SK-N-SH treated with all-trans-retinoic acid at 6 μM for 48 hours (cell line): ENCODE measurements around the gene SASH1.

Experiments
- ATAC-seq: fragments of 200-7000 bp; cut with Tn5 transposase; 3 replicates; pipeline ENCODE4 v1.9.1; 2020; ENCODE audit warnings: mild to moderate bottlenecking, moderate library complexity
- ARNTL ChIP-seq: fragments of 450-650 bp; formaldehyde crosslinking; IDR thresholded peaks from 2 replicates; pipeline ENCODE4 v1.5.0; 2020; ENCODE audit warnings: low read depth, mild to moderate bottlenecking, moderate library complexity, borderline replicate concordance
- BACH2 ChIP-seq: fragments of 250-450 bp; sonication (Bioruptor Pico); IDR thresholded peaks from 2 replicates; pipeline ENCODE4 v1.9.0; 2021; ENCODE audit warnings: mild to moderate bottlenecking, borderline replicate concordance
- CSDC2 ChIP-seq: fragments of 250-450 bp; sonication (Bioruptor Pico); IDR thresholded peaks from 2 replicates; pipeline ENCODE4 v1.5.0; 2020; ENCODE audit warnings: mild to moderate bottlenecking, moderate library complexity
- ESRRG ChIP-seq: fragments of 250-450 bp; sonication (Bioruptor Pico); IDR thresholded peaks from 2 replicates; pipeline ENCODE4 v1.6.1; 2021; ENCODE audit warnings: mild to moderate bottlenecking
- GLIS3 ChIP-seq: fragments of 250-450 bp; sonication (Bioruptor Pico); IDR thresholded peaks from 2 replicates; pipeline ENCODE4 v1.5.0; 2020; ENCODE audit warnings: mild to moderate bottlenecking, moderate library complexity
- ISL1 ChIP-seq: fragments of 250-450 bp; sonication (Bioruptor Pico); IDR thresholded peaks from 2 replicates; pipeline ENCODE4 v2.1.2; 2022; ENCODE audit warnings: mild to moderate bottlenecking, moderate library complexity
- OSR1 ChIP-seq: fragments of 250-450 bp; sonication (Bioruptor Pico); IDR thresholded peaks from 2 replicates; pipeline ENCODE4 v1.8.0; 2022; ENCODE audit warnings: moderate library complexity, mild to moderate bottlenecking, inconsistent platforms
- PPARA ChIP-seq: fragments of 250-450 bp; sonication (Bioruptor Pico); IDR thresholded peaks from 2 replicates; pipeline ENCODE4 v1.5.0; 2020; ENCODE audit warnings: mild to moderate bottlenecking, borderline replicate concordance
- RARB ChIP-seq: fragments of 250-450 bp; sonication (Bioruptor Pico); IDR thresholded peaks from 2 replicates; pipeline ENCODE4 v1.8.0; 2021; ENCODE audit warnings: mild to moderate bottlenecking, moderate library complexity
- SNAI2 ChIP-seq: fragments of 250-450 bp; sonication (Bioruptor Pico); IDR thresholded peaks from 2 replicates; pipeline ENCODE4 v1.5.0; 2020; ENCODE audit warnings: mild to moderate bottlenecking, moderate library complexity
- TCF4 ChIP-seq: fragments of 250-450 bp; sonication (Bioruptor Pico); IDR thresholded peaks from 2 replicates; pipeline ENCODE4 v1.8.0; 2021; ENCODE audit warnings: mild to moderate bottlenecking, moderate library complexity, borderline replicate concordance
- TOX ChIP-seq: fragments of 250-450 bp; sonication (Bioruptor Pico); IDR thresholded peaks from 2 replicates; pipeline ENCODE4 v1.8.0; 2021; ENCODE audit warnings: mild to moderate bottlenecking, moderate library complexity, borderline replicate concordance
- ZC3H10 ChIP-seq: fragments of 250-450 bp; sonication (Bioruptor Pico); IDR thresholded peaks from 2 replicates; pipeline ENCODE4 v1.5.1; 2021; ENCODE audit warnings: mild to moderate bottlenecking, moderate library complexity
- ZFP3 ChIP-seq: fragments of 250-450 bp; sonication (Bioruptor Pico); IDR thresholded peaks from 2 replicates; pipeline ENCODE4 v1.5.0; 2020; ENCODE audit warnings: mild to moderate bottlenecking, moderate library complexity
- ZFP30 ChIP-seq: fragments of 450-650 bp; formaldehyde crosslinking; IDR thresholded peaks from 2 replicates; pipeline ENCODE4 v1.5.0; 2022; ENCODE audit warnings: mild to moderate bottlenecking, moderate library complexity
- ZNF565 ChIP-seq: fragments of 450-650 bp; formaldehyde crosslinking; conservative IDR thresholded peaks from 2 replicates; pipeline ENCODE4 v1.5.0; 2020; ENCODE audit warnings: low read depth, mild to moderate bottlenecking, moderate library complexity
- ZNF70 ChIP-seq: fragments of 450-650 bp; formaldehyde crosslinking; IDR thresholded peaks from 2 replicates; pipeline ENCODE4 v1.5.0; 2020; ENCODE audit warnings: mild to moderate bottlenecking, moderate library complexity
- ZNF8 ChIP-seq: fragments of 450-650 bp; formaldehyde crosslinking; IDR thresholded peaks from 2 replicates; pipeline ENCODE4 v1.5.0; 2020; ENCODE audit warnings: mild to moderate bottlenecking, moderate library complexity
- TF ChIP-seq, protein P1 (sequence below): fragments of 250-450 bp; sonication (Bioruptor Pico); IDR thresholded peaks from 2 replicates; pipeline ENCODE4 v1.5.0; 2020; ENCODE audit warnings: mild to moderate bottlenecking, moderate library complexity
- TF ChIP-seq, protein P2 (sequence below): fragments of 250-450 bp; sonication (Bioruptor Pico); IDR thresholded peaks from 2 replicates; pipeline ENCODE4 v1.5.1; 2021; ENCODE audit warnings: mild to moderate bottlenecking, moderate library complexity
- TF ChIP-seq, protein P3 (sequence below): fragments of 250-450 bp; sonication (Bioruptor Pico); IDR thresholded peaks from 2 replicates; pipeline ENCODE4 v1.8.0; 2020; ENCODE audit warnings: mild to moderate bottlenecking, moderate library complexity, borderline replicate concordance
- TF ChIP-seq, protein P4 (sequence below): fragments of 250-450 bp; sonication (Bioruptor Pico); IDR thresholded peaks from 2 replicates; pipeline ENCODE4 v1.5.1; 2020; ENCODE audit warnings: low read depth, mild to moderate bottlenecking, moderate library complexity

The SASH1 gene

DNA sequence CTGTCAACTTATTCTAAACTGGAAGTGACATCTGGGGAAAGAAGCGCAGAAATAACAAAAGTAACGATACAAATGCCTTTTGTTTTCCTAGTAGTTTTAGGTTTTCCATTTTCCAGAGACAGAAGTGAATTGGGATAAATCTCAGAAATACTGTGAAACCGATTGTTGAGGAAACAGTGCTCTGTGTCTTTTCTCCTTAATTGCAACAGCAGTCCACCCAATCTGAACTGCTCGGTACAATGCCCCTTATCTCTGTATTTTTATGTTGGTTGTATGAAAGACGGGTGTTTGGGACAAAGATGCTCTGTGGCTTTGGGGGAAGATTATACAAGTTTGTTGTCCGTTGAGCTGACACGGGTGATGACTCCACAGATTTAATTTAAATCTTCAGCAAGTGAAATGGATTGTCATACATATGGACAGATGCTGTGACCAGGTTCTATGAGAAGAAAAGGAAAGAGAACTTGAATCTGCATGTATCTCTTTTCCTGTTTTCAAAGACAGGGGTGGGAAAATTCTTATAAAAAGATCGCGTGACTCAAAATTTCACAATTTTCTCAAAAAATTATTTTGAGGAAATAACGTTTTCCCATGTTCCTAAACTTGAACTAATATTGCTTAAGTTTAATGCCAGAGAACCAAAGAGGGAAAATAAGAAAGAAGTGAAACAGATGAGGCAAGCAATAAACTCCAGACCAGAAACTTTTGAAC is 41.2 kb downstream of the SASH1 start:
- no peak for TF ChIP-seq ESRRG (CRISPR knock-in tag)
- no peak for TF ChIP-seq ZNF565 (CRISPR knock-in tag)
- TF ChIP-seq, protein P1, sequence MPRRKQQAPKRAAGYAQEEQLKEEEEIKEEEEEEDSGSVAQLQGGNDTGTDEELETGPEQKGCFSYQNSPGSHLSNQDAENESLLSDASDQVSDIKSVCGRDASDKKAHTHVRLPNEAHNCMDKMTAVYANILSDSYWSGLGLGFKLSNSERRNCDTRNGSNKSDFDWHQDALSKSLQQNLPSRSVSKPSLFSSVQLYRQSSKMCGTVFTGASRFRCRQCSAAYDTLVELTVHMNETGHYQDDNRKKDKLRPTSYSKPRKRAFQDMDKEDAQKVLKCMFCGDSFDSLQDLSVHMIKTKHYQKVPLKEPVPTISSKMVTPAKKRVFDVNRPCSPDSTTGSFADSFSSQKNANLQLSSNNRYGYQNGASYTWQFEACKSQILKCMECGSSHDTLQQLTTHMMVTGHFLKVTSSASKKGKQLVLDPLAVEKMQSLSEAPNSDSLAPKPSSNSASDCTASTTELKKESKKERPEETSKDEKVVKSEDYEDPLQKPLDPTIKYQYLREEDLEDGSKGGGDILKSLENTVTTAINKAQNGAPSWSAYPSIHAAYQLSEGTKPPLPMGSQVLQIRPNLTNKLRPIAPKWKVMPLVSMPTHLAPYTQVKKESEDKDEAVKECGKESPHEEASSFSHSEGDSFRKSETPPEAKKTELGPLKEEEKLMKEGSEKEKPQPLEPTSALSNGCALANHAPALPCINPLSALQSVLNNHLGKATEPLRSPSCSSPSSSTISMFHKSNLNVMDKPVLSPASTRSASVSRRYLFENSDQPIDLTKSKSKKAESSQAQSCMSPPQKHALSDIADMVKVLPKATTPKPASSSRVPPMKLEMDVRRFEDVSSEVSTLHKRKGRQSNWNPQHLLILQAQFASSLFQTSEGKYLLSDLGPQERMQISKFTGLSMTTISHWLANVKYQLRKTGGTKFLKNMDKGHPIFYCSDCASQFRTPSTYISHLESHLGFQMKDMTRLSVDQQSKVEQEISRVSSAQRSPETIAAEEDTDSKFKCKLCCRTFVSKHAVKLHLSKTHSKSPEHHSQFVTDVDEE = no peak
- TF ChIP-seq ZNF8 (CRISPR knock-in tag) = no peak
- TF ChIP-seq, protein P2, sequence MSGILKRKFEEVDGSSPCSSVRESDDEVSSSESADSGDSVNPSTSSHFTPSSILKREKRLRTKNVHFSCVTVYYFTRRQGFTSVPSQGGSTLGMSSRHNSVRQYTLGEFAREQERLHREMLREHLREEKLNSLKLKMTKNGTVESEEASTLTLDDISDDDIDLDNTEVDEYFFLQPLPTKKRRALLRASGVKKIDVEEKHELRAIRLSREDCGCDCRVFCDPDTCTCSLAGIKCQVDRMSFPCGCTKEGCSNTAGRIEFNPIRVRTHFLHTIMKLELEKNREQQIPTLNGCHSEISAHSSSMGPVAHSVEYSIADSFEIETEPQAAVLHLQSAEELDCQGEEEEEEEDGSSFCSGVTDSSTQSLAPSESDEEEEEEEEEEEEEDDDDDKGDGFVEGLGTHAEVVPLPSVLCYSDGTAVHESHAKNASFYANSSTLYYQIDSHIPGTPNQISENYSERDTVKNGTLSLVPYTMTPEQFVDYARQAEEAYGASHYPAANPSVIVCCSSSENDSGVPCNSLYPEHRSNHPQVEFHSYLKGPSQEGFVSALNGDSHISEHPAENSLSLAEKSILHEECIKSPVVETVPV = no peak
- no peak for TF ChIP-seq PPARA (CRISPR knock-in tag)
- no peak for TF ChIP-seq TCF4 (CRISPR knock-in tag)
- TF ChIP-seq RARB = no peak
- TF ChIP-seq ZFP30 (CRISPR knock-in tag) = no peak
- TF ChIP-seq ISL1 (CRISPR knock-in tag) = no peak
- no peak for TF ChIP-seq ZC3H10
- no peak for TF ChIP-seq BACH2
- TF ChIP-seq CSDC2 = no peak
- TF ChIP-seq, protein P3, sequence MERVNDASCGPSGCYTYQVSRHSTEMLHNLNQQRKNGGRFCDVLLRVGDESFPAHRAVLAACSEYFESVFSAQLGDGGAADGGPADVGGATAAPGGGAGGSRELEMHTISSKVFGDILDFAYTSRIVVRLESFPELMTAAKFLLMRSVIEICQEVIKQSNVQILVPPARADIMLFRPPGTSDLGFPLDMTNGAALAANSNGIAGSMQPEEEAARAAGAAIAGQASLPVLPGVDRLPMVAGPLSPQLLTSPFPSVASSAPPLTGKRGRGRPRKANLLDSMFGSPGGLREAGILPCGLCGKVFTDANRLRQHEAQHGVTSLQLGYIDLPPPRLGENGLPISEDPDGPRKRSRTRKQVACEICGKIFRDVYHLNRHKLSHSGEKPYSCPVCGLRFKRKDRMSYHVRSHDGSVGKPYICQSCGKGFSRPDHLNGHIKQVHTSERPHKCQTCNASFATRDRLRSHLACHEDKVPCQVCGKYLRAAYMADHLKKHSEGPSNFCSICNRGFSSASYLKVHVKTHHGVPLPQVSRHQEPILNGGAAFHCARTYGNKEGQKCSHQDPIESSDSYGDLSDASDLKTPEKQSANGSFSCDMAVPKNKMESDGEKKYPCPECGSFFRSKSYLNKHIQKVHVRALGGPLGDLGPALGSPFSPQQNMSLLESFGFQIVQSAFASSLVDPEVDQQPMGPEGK = no peak
- TF ChIP-seq ZFP3 = no peak
- TF ChIP-seq ARNTL = no peak
- ATAC-seq = no peak

DNA sequence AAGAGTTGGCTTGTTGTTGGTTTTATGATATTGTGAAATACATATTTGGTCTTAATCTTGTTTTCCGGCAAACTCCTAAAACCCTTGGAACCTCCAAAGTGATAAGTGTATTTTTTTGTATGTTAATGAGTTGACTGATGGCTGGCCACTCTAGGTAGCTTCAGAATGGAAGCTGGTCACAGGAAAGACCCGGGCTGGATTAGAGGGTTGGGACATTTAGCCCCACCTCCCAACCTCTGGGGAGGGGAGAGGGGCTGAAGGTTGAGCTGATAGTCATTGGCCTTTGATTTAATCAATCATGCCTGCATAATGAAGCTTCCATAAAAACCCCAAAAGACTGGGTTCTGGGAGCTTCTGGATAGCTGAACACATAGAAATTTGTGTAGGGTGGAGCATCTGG is 42.7 kb downstream of the SASH1 start:
- TF ChIP-seq, protein P4, sequence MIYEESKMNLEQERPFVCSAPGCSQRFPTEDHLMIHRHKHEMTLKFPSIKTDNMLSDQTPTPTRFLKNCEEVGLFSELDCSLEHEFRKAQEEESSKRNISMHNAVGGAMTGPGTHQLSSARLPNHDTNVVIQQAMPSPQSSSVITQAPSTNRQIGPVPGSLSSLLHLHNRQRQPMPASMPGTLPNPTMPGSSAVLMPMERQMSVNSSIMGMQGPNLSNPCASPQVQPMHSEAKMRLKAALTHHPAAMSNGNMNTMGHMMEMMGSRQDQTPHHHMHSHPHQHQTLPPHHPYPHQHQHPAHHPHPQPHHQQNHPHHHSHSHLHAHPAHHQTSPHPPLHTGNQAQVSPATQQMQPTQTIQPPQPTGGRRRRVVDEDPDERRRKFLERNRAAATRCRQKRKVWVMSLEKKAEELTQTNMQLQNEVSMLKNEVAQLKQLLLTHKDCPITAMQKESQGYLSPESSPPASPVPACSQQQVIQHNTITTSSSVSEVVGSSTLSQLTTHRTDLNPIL (CRISPR knock-in tag) = no peak
- TF ChIP-seq BACH2 = no peak
- no peak for TF ChIP-seq ZNF70
- TF ChIP-seq TCF4 (CRISPR knock-in tag) = no peak
- TF ChIP-seq, protein P2 = no peak
- TF ChIP-seq ZNF565 (CRISPR knock-in tag) = no peak
- no peak for TF ChIP-seq SNAI2 (CRISPR knock-in tag)
- ATAC-seq = no peak

DNA sequence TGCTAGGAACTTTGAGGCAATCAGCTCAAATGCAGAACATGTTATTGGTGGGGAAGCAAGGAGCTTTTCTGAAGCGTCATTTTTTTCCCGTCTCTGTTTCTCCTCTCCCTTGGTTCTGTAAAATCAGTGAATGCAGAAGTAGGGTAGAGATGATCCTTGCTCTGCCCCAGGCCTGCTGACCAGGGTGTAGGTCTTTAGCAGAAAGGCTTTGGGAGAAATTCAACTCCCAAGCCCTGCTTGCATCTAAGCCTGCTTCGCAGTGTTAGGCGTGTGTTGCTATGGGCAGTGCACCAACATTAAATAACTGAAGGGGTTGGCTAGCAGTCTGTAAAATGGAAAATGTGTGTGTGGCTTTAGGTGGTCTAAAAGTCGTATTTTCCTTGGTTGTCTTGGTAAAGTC is 45.9 kb downstream of the SASH1 start:
- TF ChIP-seq ISL1 (CRISPR knock-in tag) = no peak
- no peak for TF ChIP-seq ZC3H10
- TF ChIP-seq OSR1 (CRISPR knock-in tag) = no peak
- TF ChIP-seq, protein P3 = no peak
- TF ChIP-seq, protein P4 (CRISPR knock-in tag) = no peak
- no peak for TF ChIP-seq ZNF565 (CRISPR knock-in tag)
- TF ChIP-seq ZFP3 = no peak
- no peak for TF ChIP-seq ZNF8 (CRISPR knock-in tag)
- TF ChIP-seq, protein P1 = no peak
- TF ChIP-seq TOX (CRISPR knock-in tag) = no peak
- no peak for TF ChIP-seq GLIS3 (CRISPR knock-in tag)
- no peak for TF ChIP-seq SNAI2 (CRISPR knock-in tag)
- no peak for ATAC-seq
